Stimulated activated CD4-positive, alpha-beta T cell treated with anti-CD3 and anti-CD28 coated beads, Interleukin-2, amount 100 ng/mL, for 24 hours (primary cell): ENCODE data around the gene GLRX5.

Experiments
- DNase-seq, 2 donors: peaks; one replicate each; pipeline ENCODE4 v3.0.0-alpha.2; 2020

The GLRX5 gene

GRCh38 chr14:95518045-95518751 is 16.7 kb upstream of the GLRX5 start:
- DNase-seq, result no peak

- peak; percentile 68 to 72 for DNase-seq
Observed at GRCh38 chr14:95519699-95520098, 15.2 kb upstream of the GLRX5 start.

GRCh38 chr14:95520346-95520745 is 14.5 kb upstream of the GLRX5 start:
- DNase-seq, result no peak

GRCh38 chr14:95521001-95521400 is 13.8 kb upstream of the GLRX5 start:
- DNase-seq, result no peak

GRCh38 chr14:95522116-95522515 is 12.7 kb upstream of the GLRX5 start:
- DNase-seq, result no peak

- no peak for DNase-seq
Observed at GRCh38 chr14:95522556-95522955, 12.3 kb upstream of the GLRX5 start.

- peak; percentile 57 to 59 for DNase-seq
Observed at GRCh38 chr14:95523051-95523814, 11.6 kb upstream of the GLRX5 start.

GRCh38 chr14:95523815-95524448 is 10.9 kb upstream of the GLRX5 start:
- peak in 1 of 2 donors; percentile 47 for DNase-seq

GRCh38 chr14:95524706-95525512 is 9.9 kb upstream of the GLRX5 start:
- no peak for DNase-seq

- DNase-seq, result no peak
Observed at GRCh38 chr14:95525999-95526398, 8.9 kb upstream of the GLRX5 start.

GRCh38 chr14:95526483-95527386 is 8.1 kb upstream of the GLRX5 start:
- no peak for DNase-seq

- DNase-seq, result peak; percentile 54 to 66
Observed at GRCh38 chr14:95527387-95528002, 7.4 kb upstream of the GLRX5 start.

GRCh38 chr14:95529216-95529615 is 5.6 kb upstream of the GLRX5 start:
- DNase-seq, result no peak

GRCh38 chr14:95530473-95531276 is 4.2 kb upstream of the GLRX5 start:
- no peak for DNase-seq

- DNase-seq, result no peak
Observed at GRCh38 chr14:95531473-95531872, 3.4 kb upstream of the GLRX5 start.

- no peak for DNase-seq
Observed at GRCh38 chr14:95531969-95532368, 2.9 kb upstream of the GLRX5 start.

GRCh38 chr14:95533391-95533821 is 1.4 kb upstream of the GLRX5 start:
- DNase-seq, result peak; percentile 31 to 37

GRCh38 chr14:95533822-95534221 is 1.0 kb upstream of the GLRX5 start:
- peak in 1 of 2 donors; percentile 35 for DNase-seq

GRCh38 chr14:95535226-95536021 is 574 bp downstream of the GLRX5 start:
- DNase-seq, result peak in 1 of 2 donors; percentile 33
